Epithelial cell of proximal tubule (primary cell): Measurements from ENCODE around the gene ITPA. TPM values are rescaled to one million over a fixed set of nuclear protein-coding genes. Genes with fewer than 3 reads are reported as not detected.

ENCODE experiments used
- DNase-seq: peaks from one replicate; pipeline ENCODE4 v3.0.0-alpha.2; 2011; ENCODE audit warnings: low read depth
- H3K4me3 ChIP-seq: 2 replicates; pipeline ENCODE4 v1.5.1; 2011; ENCODE audit warnings: low read depth, mild to moderate bottlenecking, low read length
- total RNA-seq: library from RNA; depleted of rRNA; stranded (reverse); fragments of >200 nt; gene quantifications from 2 replicates; pipeline ENCODE4 v1.2.3, GENCODE V29; 2015
- TF ChIP-seq, protein P1 (sequence below): conservative IDR thresholded peaks from 2 replicates; pipeline ENCODE4 v1.5.1; 2012; ENCODE audit warnings: low read depth, mild to moderate bottlenecking, low read length

Gene ITPA
- total RNA-seq, 1 donor from 2014 or later = 106 TPM

DNA sequence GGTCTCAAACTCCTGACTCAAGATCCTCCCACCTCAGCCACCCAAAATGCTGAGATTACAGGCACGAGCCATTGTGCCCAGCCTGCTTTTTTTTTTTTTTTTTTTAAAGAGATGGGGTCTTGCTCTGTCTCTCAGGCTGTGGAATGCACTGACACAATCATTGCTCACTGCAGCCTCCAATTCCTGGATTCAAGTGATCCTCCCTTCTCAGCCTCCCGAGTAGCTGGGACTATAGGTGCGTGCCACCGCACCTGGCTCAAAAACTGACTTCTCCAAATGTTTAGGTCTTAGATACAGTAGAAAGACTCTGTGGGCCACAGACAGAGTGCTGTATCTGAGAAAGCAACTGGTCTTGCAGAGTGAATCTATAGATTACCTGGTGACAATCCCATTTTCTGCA, 60.8 kb downstream of the ITPA start:
- no peak for DNase-seq
- TF ChIP-seq, protein P1, sequence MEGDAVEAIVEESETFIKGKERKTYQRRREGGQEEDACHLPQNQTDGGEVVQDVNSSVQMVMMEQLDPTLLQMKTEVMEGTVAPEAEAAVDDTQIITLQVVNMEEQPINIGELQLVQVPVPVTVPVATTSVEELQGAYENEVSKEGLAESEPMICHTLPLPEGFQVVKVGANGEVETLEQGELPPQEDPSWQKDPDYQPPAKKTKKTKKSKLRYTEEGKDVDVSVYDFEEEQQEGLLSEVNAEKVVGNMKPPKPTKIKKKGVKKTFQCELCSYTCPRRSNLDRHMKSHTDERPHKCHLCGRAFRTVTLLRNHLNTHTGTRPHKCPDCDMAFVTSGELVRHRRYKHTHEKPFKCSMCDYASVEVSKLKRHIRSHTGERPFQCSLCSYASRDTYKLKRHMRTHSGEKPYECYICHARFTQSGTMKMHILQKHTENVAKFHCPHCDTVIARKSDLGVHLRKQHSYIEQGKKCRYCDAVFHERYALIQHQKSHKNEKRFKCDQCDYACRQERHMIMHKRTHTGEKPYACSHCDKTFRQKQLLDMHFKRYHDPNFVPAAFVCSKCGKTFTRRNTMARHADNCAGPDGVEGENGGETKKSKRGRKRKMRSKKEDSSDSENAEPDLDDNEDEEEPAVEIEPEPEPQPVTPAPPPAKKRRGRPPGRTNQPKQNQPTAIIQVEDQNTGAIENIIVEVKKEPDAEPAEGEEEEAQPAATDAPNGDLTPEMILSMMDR = no peak
- no peak overlapping the region for H3K4me3 ChIP-seq

DNA sequence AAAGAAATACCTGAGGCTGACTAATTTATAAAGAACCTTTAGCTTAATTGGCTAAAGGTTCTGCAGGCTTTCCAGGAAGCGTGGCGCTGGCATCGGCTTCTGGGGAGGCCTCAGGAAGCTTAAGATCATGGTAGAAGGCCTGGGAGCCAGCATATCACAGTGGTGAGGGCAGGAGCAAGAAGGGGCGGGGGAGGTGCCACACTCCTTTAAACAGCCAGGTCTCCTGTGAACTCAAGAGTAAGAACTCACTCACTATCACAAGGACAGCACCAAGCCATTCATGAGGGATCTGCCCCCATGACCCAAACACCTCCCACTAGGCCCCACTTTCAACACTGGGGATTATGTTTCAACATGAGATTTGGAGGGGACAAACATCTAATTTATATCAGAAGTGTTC, 64.1 kb downstream of the ITPA start:
- DNase-seq = no peak
- TF ChIP-seq, protein P1 = no peak
- H3K4me3 ChIP-seq = no peak overlapping the region

Other genes with a start within 250 kb of the ITPA start
- gene GNRH2, start 165.9 kb upstream of the ITPA start, total RNA-seq = not detected in 2 replicates
- 107 and 128 TPM in 2 replicates for gene MRPS26, start 163.4 kb upstream of the ITPA start, total RNA-seq
- gene OXT, start 137.9 kb upstream of the ITPA start, total RNA-seq = 0.43 TPM in 1 of 2 replicates, not detected in the other
- gene AVP, start 124.8 kb upstream of the ITPA start, total RNA-seq = not detected in 2 replicates
- gene FASTKD5, start 49.6 kb upstream of the ITPA start, total RNA-seq = 15.3 and 21.8 TPM in 2 replicates
- 3.6 and 4.3 TPM in 2 replicates for gene UBOX5, start 49.6 kb upstream of the ITPA start, total RNA-seq
- gene LZTS3, start 35.9 kb upstream of the ITPA start, total RNA-seq = 3.1 and 15.8 TPM in 2 replicates
- gene DDRGK1, start 4.8 kb upstream of the ITPA start, total RNA-seq = 63.5 and 80.7 TPM in 2 replicates
- 3.6 and 5.1 TPM in 2 replicates for gene SLC4A11, start 29.7 kb downstream of the ITPA start, total RNA-seq
- gene DNAAF9, start 198.2 kb downstream of the ITPA start, total RNA-seq = 3.5 and 7.7 TPM in 2 replicates